Thyroid gland (tissue), 4 donors: Measurements from ENCODE around the gene IFNA21.
"Not testable (repeated sequence)": the region's sequence is repeated elsewhere in the genome, so short reads cannot be mapped to it uniquely, and the experiment has no call there.

ENCODE experiments used
- CTCF ChIP-seq, 6 experiments: fragments of 200-600 bp in 3 of 6; fragments of 450-650 bp in 3 of 6; sonication (generic) in 3 of 6; IDR thresholded peaks; one replicate each; pipeline ENCODE4 v1.5.1; 2016 to 2019; ENCODE audit warnings: antibody characterized with exemption in 6 of 6, mild to moderate bottlenecking in 2 of 6, inconsistent platforms in 1 of 6, moderate library complexity in 1 of 6
- POLR2A ChIP-seq, 2 donors: fragments of 450-650 bp; IDR thresholded peaks; one replicate each; pipeline ENCODE4 v1.6.1; 2017; ENCODE audit warnings: antibody characterized with exemption in 2 of 2, mild to moderate bottlenecking in 2 of 2, moderate library complexity in 1 of 2

- not testable (repeated sequence) for TF ChIP-seq CTCF, POLR2A (IDR thresholded peaks at IDR 0.05)
Measured at GRCh38 chr9:21212160-21212559, 45.7 kb upstream of the IFNA21 start.
